NT2/D1 (cell line): ENCODE results near the gene PAK5.

ENCODE experiments used
- DNase-seq: peaks from one replicate; pipeline ENCODE4 v3.0.0-alpha.2; 2011; ENCODE audit warnings: low read depth, low spot score
- H3K27me3 ChIP-seq: 2 replicates; pipeline ENCODE4 v1.6.0; 2011; ENCODE audit warnings: mild to moderate bottlenecking; ENCODE audit not compliant: insufficient read length, insufficient read depth
- H3K36me3 ChIP-seq: 2 replicates; pipeline ENCODE4 v1.6.1; 2011; ENCODE audit warnings: mild to moderate bottlenecking, low read length, mixed read lengths; ENCODE audit not compliant: insufficient read depth, insufficient read length
- H3K4me1 ChIP-seq: 2 replicates; pipeline ENCODE4 v1.5.1; 2011; ENCODE audit not compliant: insufficient read depth, insufficient read length
- H3K4me3 ChIP-seq: 2 replicates; pipeline ENCODE4 v1.5.1; 2011; ENCODE audit warnings: low read depth; ENCODE audit not compliant: insufficient read length
- H3K9ac ChIP-seq: 2 replicates; pipeline ENCODE4 v1.6.0; 2011; ENCODE audit warnings: low read depth; ENCODE audit not compliant: insufficient read length
- H3K9me3 ChIP-seq: 2 replicates; pipeline ENCODE4 v1.5.1; 2011; ENCODE audit warnings: mild to moderate bottlenecking, low read length; ENCODE audit not compliant: insufficient read depth
- SUZ12 ChIP-seq: IDR thresholded peaks from 2 replicates; pipeline ENCODE4 v1.6.1; 2011; ENCODE audit not compliant: insufficient read length, insufficient read depth; ENCODE audit errors: extremely low read depth
- YY1 ChIP-seq: IDR thresholded peaks from 2 replicates; pipeline ENCODE4 v1.6.1; 2011; ENCODE audit not compliant: insufficient read length, insufficient read depth
- ZNF274 ChIP-seq: IDR thresholded peaks from 2 replicates; pipeline ENCODE4 v1.6.1; 2011; ENCODE audit warnings: mild to moderate bottlenecking, low read depth, low read length

Gene PAK5

DNA sequence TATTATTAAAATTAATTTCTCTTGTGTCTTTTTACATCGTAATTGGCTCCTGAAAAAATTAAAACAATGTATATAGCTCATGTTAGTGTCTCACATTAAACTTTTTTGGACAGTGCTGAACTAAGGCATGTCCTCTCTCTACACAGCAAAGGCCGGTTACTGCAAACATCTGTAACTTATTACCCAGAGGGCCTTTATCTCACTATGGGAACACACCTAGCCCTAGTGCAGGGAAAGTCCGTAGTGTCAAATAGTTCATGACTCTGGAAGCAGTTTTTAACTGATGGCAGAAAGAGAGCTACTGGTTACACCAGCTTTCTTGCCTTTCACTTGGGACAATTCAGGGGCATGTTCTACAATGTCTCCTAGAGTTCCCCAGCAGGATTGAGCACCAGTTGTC lies 82.2 kb downstream of the PAK5 start:
- no peaks in the 10 kb centered on the region for H3K9me3 ChIP-seq
- H3K36me3 ChIP-seq = no peaks in the 10 kb centered on the region
- no peaks in the 10 kb centered on the region for H3K4me1 ChIP-seq
- no peak overlapping the region for H3K9ac ChIP-seq
- no peak for TF ChIP-seq YY1
- no peak for TF ChIP-seq ZNF274
- no peak for TF ChIP-seq SUZ12
- no peak overlapping the region for H3K4me3 ChIP-seq
- no peak for DNase-seq
- H3K27me3 ChIP-seq = no peaks in the 10 kb centered on the region

DNA sequence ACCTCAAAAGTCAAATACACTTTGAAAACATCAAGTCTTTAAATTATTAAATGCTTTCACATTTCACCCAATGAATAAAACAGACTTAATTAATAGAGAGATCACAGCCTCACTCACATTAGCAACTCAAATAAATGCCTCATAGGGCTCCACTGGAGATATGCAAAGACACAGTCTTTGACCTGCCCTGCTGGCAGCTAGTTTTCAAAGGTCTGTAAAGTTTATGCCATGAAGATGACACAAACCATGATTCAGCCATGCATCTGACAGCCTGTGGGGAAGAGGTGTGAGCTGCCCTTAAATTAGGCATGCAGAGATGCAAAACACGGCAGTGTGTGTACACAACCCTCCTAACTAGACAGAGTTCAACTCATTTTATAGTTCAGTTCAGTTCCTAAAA lies 83.6 kb downstream of the PAK5 start:
- DNase-seq = no peak
- no peaks in the 10 kb centered on the region for H3K36me3 ChIP-seq
- H3K4me1 ChIP-seq = no peaks in the 10 kb centered on the region
- TF ChIP-seq ZNF274 (no peak), YY1 (no peak), SUZ12 (no peak)
- H3K9ac ChIP-seq = no peak overlapping the region
- no peaks in the 10 kb centered on the region for H3K27me3 ChIP-seq
- no peak overlapping the region for H3K4me3 ChIP-seq
- no peaks in the 10 kb centered on the region for H3K9me3 ChIP-seq

DNA sequence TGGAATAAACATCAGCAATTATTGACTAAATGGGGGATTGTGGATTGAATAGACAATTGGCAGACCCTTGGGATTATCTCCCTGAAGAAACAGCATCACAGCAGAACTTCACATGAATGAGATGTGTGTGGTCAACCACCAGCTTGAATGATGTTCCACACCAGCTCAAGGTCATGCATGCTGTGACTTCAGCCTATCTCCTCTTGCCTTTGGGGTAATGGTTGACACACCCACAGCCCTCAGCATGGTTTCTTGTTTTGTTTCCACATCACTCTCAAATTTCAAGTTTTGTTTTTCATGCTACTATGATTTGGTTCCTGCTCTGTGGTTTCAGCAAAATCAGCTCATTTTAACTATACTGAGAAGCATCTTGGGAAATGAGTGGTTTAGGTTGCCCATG lies 94.3 kb downstream of the PAK5 start:
- H3K36me3 ChIP-seq = no peaks in the 10 kb centered on the region
- H3K27me3 ChIP-seq = no peaks in the 10 kb centered on the region
- no peak for DNase-seq
- no peak for TF ChIP-seq ZNF274
- TF ChIP-seq YY1 = no peak
- TF ChIP-seq SUZ12 = no peak
- no peaks in the 10 kb centered on the region for H3K4me1 ChIP-seq
- no peak overlapping the region for H3K4me3 ChIP-seq
- no peak overlapping the region for H3K9ac ChIP-seq
- no peaks in the 10 kb centered on the region for H3K9me3 ChIP-seq

DNA sequence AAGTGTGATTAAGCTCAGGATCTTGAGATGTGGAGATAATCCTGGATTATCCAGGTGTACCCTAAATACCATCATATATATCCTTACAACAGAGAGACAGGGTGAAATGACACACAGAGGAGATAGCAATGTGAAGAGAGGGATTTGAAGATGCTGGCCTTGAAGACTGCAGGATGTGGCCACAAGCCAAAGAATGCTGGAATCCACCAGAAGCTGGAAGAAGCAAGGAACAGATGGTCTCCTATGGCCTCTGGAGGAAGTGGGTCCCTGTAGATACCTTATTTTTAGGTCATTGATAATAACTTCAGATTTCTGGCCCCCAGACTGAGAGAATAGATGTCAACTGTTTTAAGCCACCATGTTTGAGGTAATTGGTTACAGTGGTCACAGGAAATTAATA lies 95.0 kb downstream of the PAK5 start:
- H3K36me3 ChIP-seq = no peaks in the 10 kb centered on the region

DNA sequence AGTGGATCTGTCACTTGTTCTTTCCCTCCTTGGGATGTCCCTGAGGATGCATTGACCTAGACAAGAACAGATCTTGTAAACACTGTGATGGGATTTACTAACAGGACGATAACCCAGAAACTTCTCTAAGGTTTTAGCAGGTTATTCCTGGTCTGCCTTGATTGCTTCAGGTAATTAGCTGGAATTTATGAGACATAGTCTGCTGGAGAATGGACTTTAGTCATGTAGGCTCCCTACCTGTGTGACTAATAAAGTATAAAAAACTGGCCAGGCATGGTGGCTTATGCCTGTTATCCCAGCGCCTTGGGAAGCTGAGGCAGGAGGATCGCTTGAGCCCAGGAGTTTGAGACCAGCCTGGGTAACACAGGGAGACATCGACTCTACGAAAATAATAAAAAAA lies 96.1 kb downstream of the PAK5 start:
- Histone ChIP-seq H3K9ac (no peak overlapping the region), H3K4me3 (no peak overlapping the region), H3K4me1 (no peaks in the 10 kb centered on the region), H3K36me3 (no peaks in the 10 kb centered on the region), H3K9me3 (no peaks in the 10 kb centered on the region), H3K27me3 (no peaks in the 10 kb centered on the region)
- no peak for DNase-seq
- no peak for TF ChIP-seq ZNF274
- TF ChIP-seq SUZ12 = no peak
- TF ChIP-seq YY1 = no peak

More for the DNA sequence above, 95.0 kb downstream of the PAK5 start:
- no peaks in the 10 kb centered on the region for H3K9me3 ChIP-seq
- no peak for DNase-seq
- TF ChIP-seq SUZ12 = no peak
- no peak for TF ChIP-seq ZNF274
- no peak for TF ChIP-seq YY1
- H3K27me3 ChIP-seq = no peaks in the 10 kb centered on the region
- no peak overlapping the region for H3K9ac ChIP-seq
- H3K4me1 ChIP-seq = no peaks in the 10 kb centered on the region
- no peak overlapping the region for H3K4me3 ChIP-seq

DNA sequence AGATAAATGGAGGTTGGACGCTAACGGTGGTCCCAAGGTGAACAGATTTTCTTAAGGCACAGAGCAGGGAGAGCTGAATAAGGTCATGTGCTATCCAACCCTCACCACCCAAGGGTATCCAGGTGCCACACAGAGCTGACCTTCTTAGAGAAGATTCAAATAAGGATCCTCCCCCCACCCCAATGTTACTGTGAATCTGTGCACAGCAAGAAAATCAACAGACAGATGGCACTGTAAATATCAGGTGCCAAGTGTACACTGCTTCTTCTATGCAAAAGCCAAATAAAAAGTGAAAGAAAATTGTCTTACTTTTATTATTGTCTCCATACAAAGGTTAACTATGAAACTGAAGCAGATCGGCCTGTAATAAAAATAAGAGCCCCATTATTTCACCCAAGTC lies 96.9 kb downstream of the PAK5 start:
- no peak overlapping the region for H3K4me3 ChIP-seq
- TF ChIP-seq ZNF274 (no peak), YY1 (no peak), SUZ12 (no peak)
- H3K9me3 ChIP-seq = no peaks in the 10 kb centered on the region
- H3K27me3 ChIP-seq = no peaks in the 10 kb centered on the region
- DNase-seq = no peak
- no peaks in the 10 kb centered on the region for H3K4me1 ChIP-seq
- no peak overlapping the region for H3K9ac ChIP-seq
- no peaks in the 10 kb centered on the region for H3K36me3 ChIP-seq

DNA sequence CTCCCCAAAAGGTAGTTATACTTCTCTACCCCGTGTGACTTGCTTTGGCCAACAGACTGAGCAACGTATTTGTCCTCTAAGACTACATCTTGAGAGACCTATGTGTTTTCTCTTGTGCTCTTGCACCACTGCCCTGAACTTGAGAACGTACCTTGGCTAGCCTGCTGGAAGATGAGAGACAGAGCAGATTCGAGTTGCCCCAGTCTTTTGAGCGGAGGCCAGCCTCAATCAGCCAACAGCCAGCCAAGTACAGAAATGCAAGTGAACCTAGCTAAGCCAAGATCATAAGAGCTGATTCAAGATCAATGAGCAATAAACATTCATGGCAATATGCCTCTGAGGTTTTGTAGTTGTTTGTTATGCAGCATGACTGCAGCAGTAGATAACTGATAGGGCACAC lies 98.4 kb downstream of the PAK5 start:
- Histone ChIP-seq H3K4me3 (no peak overlapping the region), H3K27me3 (no peaks in the 10 kb centered on the region), H3K9ac (no peak overlapping the region), H3K9me3 (no peaks in the 10 kb centered on the region), H3K4me1 (no peaks in the 10 kb centered on the region), H3K36me3 (no peaks in the 10 kb centered on the region)
- TF ChIP-seq SUZ12 (no peak), ZNF274 (no peak), YY1 (no peak)
- DNase-seq = no peak

DNA sequence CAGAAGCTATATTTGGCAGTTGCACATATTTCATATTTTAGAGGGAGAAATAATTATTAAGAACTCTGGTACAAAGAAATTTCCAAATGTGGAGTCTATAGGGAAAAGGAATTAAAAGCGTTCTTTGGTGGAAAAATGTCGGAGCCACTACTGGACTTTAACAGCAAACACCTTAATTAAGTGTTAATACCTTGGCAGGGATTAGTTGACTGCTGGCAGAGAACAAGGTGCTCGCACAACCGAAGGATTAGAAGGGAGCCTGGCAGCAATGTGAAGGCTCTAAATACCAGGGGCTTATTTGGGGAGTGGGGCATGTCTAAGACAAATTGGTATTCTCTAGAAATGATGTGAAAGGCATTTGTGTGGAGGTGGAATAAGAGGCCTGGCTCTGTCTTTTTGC lies 98.9 kb downstream of the PAK5 start:
- TF ChIP-seq SUZ12 (no peak), ZNF274 (no peak), YY1 (no peak)
- Histone ChIP-seq H3K27me3 (no peaks in the 10 kb centered on the region), H3K4me1 (no peaks in the 10 kb centered on the region), H3K4me3 (no peak overlapping the region), H3K9me3 (no peaks in the 10 kb centered on the region), H3K36me3 (no peaks in the 10 kb centered on the region), H3K9ac (no peak overlapping the region)
- no peak for DNase-seq
